ENCODE data around the gene YIPF4. TPM values are rescaled to one million over a fixed set of nuclear protein-coding genes. Genes with fewer than 3 reads are reported as not detected.
A peak's percentile ranks its signal among the peaks of the same experiment; 100 is the strongest.
"Not testable (repeated sequence)": the region's sequence is repeated elsewhere in the genome, so short reads cannot be mapped to it uniquely, and the experiment has no call there.

YIPF4 gene
- total and polyA plus RNA-seq, 4 donors = 14.9 to 57.9 (median 29.3) TPM

DNA sequence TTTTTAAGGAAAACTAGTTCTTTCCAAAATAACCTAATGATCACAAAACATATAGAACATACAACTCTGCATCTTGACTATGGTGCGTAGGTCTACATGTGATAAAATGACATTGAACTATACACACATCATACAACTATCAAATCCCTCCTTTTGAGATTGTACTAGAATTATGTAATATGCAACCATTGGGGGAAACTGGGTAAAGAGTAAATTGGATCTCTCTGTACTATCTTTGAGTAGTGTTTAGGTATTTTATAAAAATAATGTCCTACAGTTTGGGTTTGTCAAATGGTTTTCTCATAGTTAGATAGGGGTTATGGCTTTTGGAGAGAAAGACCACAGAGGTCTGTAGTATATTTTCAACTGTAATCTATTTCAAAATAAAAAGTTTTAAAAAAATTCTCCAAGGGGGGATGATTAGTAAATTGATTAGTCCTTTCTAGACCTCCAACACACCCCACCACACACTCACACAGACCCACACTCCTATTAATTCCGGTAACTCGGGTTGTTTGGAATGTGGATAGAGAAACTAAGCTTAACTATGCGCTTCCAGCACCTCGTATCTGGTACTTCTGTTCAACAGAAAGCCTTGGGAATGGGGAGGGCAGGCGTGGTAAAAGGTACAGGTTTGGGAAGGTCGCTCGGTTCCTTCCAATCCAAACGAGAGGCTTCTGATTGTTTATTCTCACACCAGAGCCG, 78.4 kb downstream of the YIPF4 start:
- Histone ChIP-seq H3K4me3 (ENCODE audit: low read length in 2 of 2) (peak overlapping the region; percentile 61 to 82), H3K9me3 (ENCODE audit: control insufficient read depth, low read length) (no peaks in the 10 kb centered on the region), H3K27me3 (ENCODE audit: control insufficient read depth in 1 of 2, insufficient read depth in 2 of 2, low read length in 1 of 2) (no peaks in the 10 kb centered on the region), H3K27ac (ENCODE audit: low read depth in 1 of 2, low read length in 2 of 2) (peak overlapping the region; percentile 2 to 81), H3K4me1 (ENCODE audit: control insufficient read depth in 1 of 2, insufficient read depth in 2 of 2, low read length in 2 of 2) (peaks cover 0 to 6% of the 10 kb centered on the region in 2 donors), H3K36me3 (ENCODE audit: control insufficient read depth in 1 of 2, insufficient read depth in 2 of 2, low read length in 1 of 2) (no peaks in the 10 kb centered on the region)
- WGBS, 2 donors = 10% methylated on average over 10 of the region's 10 CpGs
- DNase-seq (no peak), ATAC-seq (ENCODE audit: low FRiP score) (no peak)
- intact Hi-C loops (cut with DNase I) = loop anchor here (2.0 to 10.0 kb wide), 4 partner anchors 71 to 291 kb away; partner anchors contain the start of gene SPAST (in 1 of the 2)

DNA sequence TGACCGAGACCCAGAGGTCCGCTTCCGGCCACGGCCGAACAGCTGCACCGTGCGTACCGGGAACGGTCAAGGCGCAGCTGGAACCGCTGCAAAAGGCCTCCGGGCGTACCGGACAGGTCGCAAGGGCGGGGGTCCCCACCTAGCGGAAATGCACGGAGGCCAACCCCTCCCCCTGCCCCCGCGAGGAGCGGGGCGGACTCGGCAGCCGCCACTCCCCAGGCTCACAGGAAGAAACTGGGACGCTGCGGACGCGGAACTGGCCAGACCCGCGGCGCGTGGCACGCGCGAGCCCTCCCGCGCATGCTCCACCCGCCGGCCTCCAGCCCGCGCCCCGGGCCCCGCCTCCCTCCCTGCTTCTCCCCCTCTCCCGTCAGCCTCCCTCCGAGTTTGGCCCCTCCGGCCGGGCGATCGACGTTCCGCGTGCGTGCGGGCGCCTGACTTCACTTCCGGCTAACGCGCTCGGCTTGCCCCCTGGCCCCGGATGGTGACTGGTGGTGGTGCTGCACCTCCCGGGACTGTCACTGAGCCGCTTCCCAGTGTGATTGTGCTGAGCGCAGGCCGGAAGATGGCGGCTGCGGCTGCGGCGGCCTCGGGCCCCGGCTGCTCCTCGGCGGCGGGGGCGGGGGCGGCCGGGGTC, 79.1 kb downstream of the YIPF4 start, which contains the start of gene BIRC6:
TSS of gene BIRC6 (plus strand) at position 343 of the 637 bp plus-strand sequence. CDS start at position 482, 139 bp downstream.
- H3K9me3 ChIP-seq (ENCODE audit: control insufficient read depth, low read length) = no peaks in the 10 kb centered on the region
- peak within 1 kb of the TSS; percentile 92 to 93 for H3K27ac ChIP-seq (ENCODE audit: low read depth in 1 of 2, low read length in 2 of 2)
- H3K27me3 ChIP-seq (ENCODE audit: control insufficient read depth in 1 of 2, insufficient read depth in 2 of 2, low read length in 1 of 2) = no peaks in the 10 kb centered on the region
- WGBS, 2 donors = 1% methylated on average over 71 to 76 of the region's 76 CpGs
- DNase-seq (peak; percentile 99 to 100), ATAC-seq (ENCODE audit: low FRiP score) (peak; percentile 99)
- intact Hi-C loops (cut with DNase I) = loop anchor here (2.0 to 10.0 kb wide), 4 partner anchors 71 to 292 kb away; partner anchors contain the start of gene SPAST (in 1 of the 2)
- peak within 1 kb of the TSS; percentile 85 to 91 for H3K4me3 ChIP-seq (ENCODE audit: low read length in 2 of 2)
- peaks cover 0 to 6% of the 10 kb centered on the region in 2 donors for H3K4me1 ChIP-seq (ENCODE audit: control insufficient read depth in 1 of 2, insufficient read depth in 2 of 2, low read length in 2 of 2)
- no peaks in the 10 kb centered on the region for H3K36me3 ChIP-seq (ENCODE audit: control insufficient read depth in 1 of 2, insufficient read depth in 2 of 2, low read length in 1 of 2)

DNA sequence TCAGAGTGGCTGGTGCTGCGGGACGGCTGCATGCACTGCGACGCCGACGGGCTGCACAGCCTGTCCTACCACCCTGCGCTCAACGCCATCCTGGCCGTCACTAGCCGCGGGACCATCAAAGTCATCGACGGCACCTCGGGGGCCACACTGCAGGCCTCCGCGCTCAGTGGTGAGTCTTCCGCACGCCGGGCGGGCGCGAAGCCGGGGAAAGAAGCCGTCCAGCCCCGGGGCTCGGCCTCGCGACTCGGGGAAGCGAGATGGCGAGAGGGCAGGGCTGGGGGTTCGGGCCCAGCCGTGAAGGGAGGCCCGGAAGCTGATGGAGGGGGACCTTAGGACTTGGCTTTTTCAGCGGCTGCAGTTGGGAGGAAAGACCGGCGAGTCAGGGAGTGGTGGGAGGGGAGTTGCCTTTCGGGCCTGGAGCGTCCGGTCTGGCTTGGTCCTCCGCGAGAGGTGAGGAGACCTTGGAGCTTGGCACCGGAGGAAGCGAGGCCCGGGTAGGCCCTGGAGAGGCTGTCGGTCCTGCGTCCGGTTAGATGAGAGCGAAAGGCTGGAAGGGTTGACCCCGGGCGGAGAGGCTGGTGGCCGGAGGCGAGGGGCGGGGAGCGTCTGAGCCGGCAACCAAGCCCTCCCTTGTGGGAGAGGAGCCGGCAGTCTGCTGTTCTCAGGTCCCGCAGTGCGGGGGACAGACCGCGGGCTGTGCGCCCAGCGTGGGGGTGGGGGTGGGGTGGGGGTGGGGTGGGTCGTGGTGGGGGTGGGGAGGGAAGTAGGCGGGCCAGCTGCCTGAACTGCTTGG, 79.8 kb downstream of the YIPF4 start:
- Histone ChIP-seq H3K27me3 (ENCODE audit: control insufficient read depth in 1 of 2, insufficient read depth in 2 of 2, low read length in 1 of 2) (no peaks in the 10 kb centered on the region), H3K9me3 (ENCODE audit: control insufficient read depth, low read length) (no peaks in the 10 kb centered on the region), H3K27ac (ENCODE audit: low read depth in 1 of 2, low read length in 2 of 2) (peak overlapping the region; percentile 92 to 93), H3K4me3 (ENCODE audit: low read length in 2 of 2) (peak overlapping the region; percentile 85 to 91), H3K36me3 (ENCODE audit: control insufficient read depth in 1 of 2, insufficient read depth in 2 of 2, low read length in 1 of 2) (no peaks in the 10 kb centered on the region), H3K4me1 (ENCODE audit: control insufficient read depth in 1 of 2, insufficient read depth in 2 of 2, low read length in 2 of 2) (peaks cover 0 to 6% of the 10 kb centered on the region in 2 donors)
- ATAC-seq (ENCODE audit: low FRiP score) (peak; percentile 1), DNase-seq (peak; percentile 69 to 81)
- WGBS, 2 donors = 0% methylated on average over 55 to 65 of the region's 65 CpGs
- intact Hi-C loops (cut with DNase I) = loop anchor here (2.0 to 10.0 kb wide), 4 partner anchors 70 to 293 kb away; partner anchors contain the start of gene SPAST (in 1 of the 2)

DNA sequence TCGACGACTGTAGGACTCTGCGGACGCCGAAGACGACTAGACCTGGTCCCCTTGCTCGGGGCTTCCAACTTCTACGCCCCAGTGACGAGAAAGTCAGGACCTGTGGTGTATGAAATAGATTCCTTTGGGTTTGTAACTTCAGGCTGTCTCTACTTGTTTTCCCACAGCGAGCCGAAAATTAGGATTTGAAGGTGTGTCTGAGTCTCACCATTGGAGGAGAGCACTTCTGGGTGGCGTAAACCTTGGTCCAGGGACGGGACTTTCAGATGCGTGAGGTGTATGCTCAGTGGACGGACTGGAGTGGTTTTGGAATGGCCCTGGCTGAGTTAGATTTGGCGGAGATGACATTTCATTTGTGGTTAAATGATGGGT, 80.4 kb downstream of the YIPF4 start:
- Histone ChIP-seq H3K4me3 (ENCODE audit: low read length in 2 of 2) (peak overlapping the region; percentile 85 to 91), H3K4me1 (ENCODE audit: control insufficient read depth in 1 of 2, insufficient read depth in 2 of 2, low read length in 2 of 2) (peaks cover 0 to 6% of the 10 kb centered on the region in 2 donors), H3K36me3 (ENCODE audit: control insufficient read depth in 1 of 2, insufficient read depth in 2 of 2, low read length in 1 of 2) (no peaks in the 10 kb centered on the region), H3K9me3 (ENCODE audit: control insufficient read depth, low read length) (no peaks in the 10 kb centered on the region), H3K27me3 (ENCODE audit: control insufficient read depth in 1 of 2, insufficient read depth in 2 of 2, low read length in 1 of 2) (no peaks in the 10 kb centered on the region), H3K27ac (ENCODE audit: low read depth in 1 of 2, low read length in 2 of 2) (peak overlapping the region; percentile 66 to 92)
- intact Hi-C loops (cut with DNase I) = loop anchor here (5.0 to 10.0 kb wide), 3 partner anchors 69 to 293 kb away; partner anchors contain the start of gene SPAST (in 1 of the 2)
- 3 to 5% methylated on average over 16 of the region's 16 CpGs for whole genome bisulfite sequencing, 2 donors
- no peak for DNase-seq
- no peak for ATAC-seq (ENCODE audit: low FRiP score)

DNA sequence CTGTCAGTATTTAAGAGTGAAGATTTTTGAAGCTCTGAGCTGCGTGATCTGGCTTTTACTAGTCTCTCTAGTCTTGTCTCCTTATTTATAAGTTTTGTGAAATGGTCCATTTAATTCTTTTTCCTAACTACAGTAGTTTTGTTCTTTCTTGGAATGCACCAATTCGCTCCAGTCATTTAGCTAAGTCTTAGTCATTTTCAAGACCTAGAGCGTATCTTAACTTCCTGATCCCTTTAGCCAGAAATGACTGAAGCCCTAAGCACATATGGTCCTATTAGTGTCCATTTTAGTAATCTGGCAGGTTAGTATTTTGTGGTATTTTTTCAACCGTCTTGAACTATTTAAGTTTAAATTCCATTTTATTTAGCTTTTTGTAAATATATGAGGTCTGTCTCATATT, 82.7 kb downstream of the YIPF4 start:
- H3K36me3 ChIP-seq (ENCODE audit: control insufficient read depth in 1 of 2, insufficient read depth in 2 of 2, low read length in 1 of 2) = no peaks in the 10 kb centered on the region
- WGBS, 2 donors = 25 to 33% methylated on average over 4 of the region's 4 CpGs
- no peak for ATAC-seq (ENCODE audit: low FRiP score)

DNA sequence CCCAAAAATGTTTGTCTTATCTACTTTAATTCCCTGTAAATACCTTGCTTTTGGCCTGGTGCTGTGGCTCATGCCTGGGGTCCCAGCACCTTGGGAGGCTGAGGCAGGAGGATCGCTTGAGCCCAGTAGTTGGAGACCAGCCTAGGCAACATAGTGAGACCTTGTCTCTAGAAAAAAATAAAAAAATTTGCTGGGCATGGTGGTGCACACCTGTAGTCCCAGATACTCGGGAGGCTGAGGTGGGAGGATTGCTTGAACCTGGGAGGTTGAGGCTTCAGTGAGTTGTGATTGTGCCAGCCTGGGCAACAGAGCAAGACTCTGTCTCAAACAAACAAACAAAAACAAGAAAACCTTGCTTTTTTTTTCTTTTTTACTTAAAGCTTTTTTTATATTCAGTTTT, 85.3 kb downstream of the YIPF4 start:
- intact Hi-C loops (cut with DNase I); H3K9me3 ChIP-seq (ENCODE audit: control insufficient read depth, low read length); DNase-seq; ATAC-seq (ENCODE audit: low FRiP score); H3K27me3 ChIP-seq (ENCODE audit: control insufficient read depth in 1 of 2, insufficient read depth in 2 of 2, low read length in 1 of 2); H3K4me3 ChIP-seq (ENCODE audit: low read length in 2 of 2); H3K4me1 ChIP-seq (ENCODE audit: control insufficient read depth in 1 of 2, insufficient read depth in 2 of 2, low read length in 2 of 2); H3K27ac ChIP-seq (ENCODE audit: low read depth in 1 of 2, low read length in 2 of 2); H3K36me3 ChIP-seq (ENCODE audit: control insufficient read depth in 1 of 2, insufficient read depth in 2 of 2, low read length in 1 of 2): not testable (repeated sequence)
- WGBS, 2 donors = 96 to 98% methylated on average over 2 of the region's 2 CpGs

More for the DNA sequence above, 82.7 kb downstream of the YIPF4 start:
- Histone ChIP-seq H3K27me3 (ENCODE audit: control insufficient read depth in 1 of 2, insufficient read depth in 2 of 2, low read length in 1 of 2) (no peaks in the 10 kb centered on the region), H3K4me1 (ENCODE audit: control insufficient read depth in 1 of 2, insufficient read depth in 2 of 2, low read length in 2 of 2) (peaks cover 0 to 6% of the 10 kb centered on the region in 2 donors), H3K4me3 (ENCODE audit: low read length in 2 of 2) (no peak overlapping the region), H3K9me3 (ENCODE audit: control insufficient read depth, low read length) (no peaks in the 10 kb centered on the region), H3K27ac (ENCODE audit: low read depth in 1 of 2, low read length in 2 of 2) (no peak overlapping the region)
- DNase-seq = no peak
- intact Hi-C loops (cut with DNase I) = no loop called here

DNA sequence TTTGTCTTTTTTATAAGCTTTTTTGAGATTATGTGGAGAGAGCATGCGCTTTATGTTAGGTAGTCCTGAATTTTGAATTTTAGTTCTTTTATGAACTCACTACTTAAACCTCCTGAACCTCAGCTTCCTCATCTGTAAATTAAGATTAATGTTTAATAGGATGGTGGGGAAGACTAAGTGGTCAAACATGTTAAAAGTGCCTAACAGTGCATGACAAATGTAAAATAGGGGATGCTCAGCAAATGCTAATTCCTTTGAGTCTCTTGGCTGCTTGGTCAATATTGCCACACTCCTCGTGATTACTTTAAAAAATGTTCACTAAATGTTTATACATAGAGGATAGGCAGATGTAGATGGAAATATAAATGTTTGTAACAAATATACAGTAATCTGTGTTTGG, 85.9 kb downstream of the YIPF4 start:
- Histone ChIP-seq H3K4me1 (ENCODE audit: control insufficient read depth in 1 of 2, insufficient read depth in 2 of 2, low read length in 2 of 2) (peaks cover 3 to 6% of the 10 kb centered on the region in 2 donors), H3K27me3 (ENCODE audit: control insufficient read depth in 1 of 2, insufficient read depth in 2 of 2, low read length in 1 of 2) (no peaks in the 10 kb centered on the region), H3K4me3 (ENCODE audit: low read length in 2 of 2) (no peak overlapping the region), H3K9me3 (ENCODE audit: control insufficient read depth, low read length) (no peaks in the 10 kb centered on the region), H3K36me3 (ENCODE audit: control insufficient read depth in 1 of 2, insufficient read depth in 2 of 2, low read length in 1 of 2) (no peaks in the 10 kb centered on the region), H3K27ac (ENCODE audit: low read depth in 1 of 2, low read length in 2 of 2) (no peak overlapping the region)
- ATAC-seq (ENCODE audit: low FRiP score) (no peak), DNase-seq (no peak)
- WGBS, 2 donors = 64 to 70% methylated on average over 2 of the region's 2 CpGs
- intact Hi-C loops (cut with DNase I) = no loop called here

DNA sequence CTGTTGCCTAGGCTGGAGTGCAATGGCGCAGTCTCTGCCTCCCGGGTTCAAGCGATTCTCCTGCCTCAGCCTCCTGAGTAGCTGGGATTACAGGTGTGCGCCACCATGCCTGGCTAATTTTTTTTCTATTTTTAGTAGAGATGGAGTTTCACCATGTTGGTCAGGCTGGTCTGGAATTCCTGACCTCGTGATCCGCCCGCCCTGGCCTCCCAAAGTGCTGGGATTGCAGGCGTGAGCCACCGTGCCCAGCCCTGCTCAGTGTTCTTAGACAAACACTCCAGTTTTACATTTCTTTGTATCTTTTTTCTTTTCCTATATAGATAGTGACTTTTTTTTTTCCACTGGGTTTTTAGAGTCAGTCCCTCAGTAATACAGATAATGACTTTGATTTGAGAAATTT, 86.6 kb downstream of the YIPF4 start:
- H3K36me3 ChIP-seq (ENCODE audit: control insufficient read depth in 1 of 2, insufficient read depth in 2 of 2, low read length in 1 of 2); H3K27ac ChIP-seq (ENCODE audit: low read depth in 1 of 2, low read length in 2 of 2); intact Hi-C loops (cut with DNase I); H3K4me1 ChIP-seq (ENCODE audit: control insufficient read depth in 1 of 2, insufficient read depth in 2 of 2, low read length in 2 of 2); H3K27me3 ChIP-seq (ENCODE audit: control insufficient read depth in 1 of 2, insufficient read depth in 2 of 2, low read length in 1 of 2); ATAC-seq (ENCODE audit: low FRiP score); DNase-seq; H3K9me3 ChIP-seq (ENCODE audit: control insufficient read depth, low read length); H3K4me3 ChIP-seq (ENCODE audit: low read length in 2 of 2): not testable (repeated sequence)
- WGBS, 2 donors = 86 to 87% methylated on average over 9 of the region's 9 CpGs
